Breast epithelium (tissue), 4 donors: Measurements from ENCODE around the gene SLC34A2. TPM values are rescaled to one million over a fixed set of nuclear protein-coding genes. Genes with fewer than 3 reads are reported as not detected.
"Not testable (repeated sequence)": the region's sequence is repeated elsewhere in the genome, so short reads cannot be mapped to it uniquely, and the experiment has no call there.

Experiments
- DNase-seq, 2 donors: peaks; one replicate each; pipeline ENCODE4 v3.0.0-alpha.2; 2019; ENCODE audit warnings: low spot score in 2 of 2
- H3K27ac ChIP-seq, 2 donors: fragments of 200-600 bp; sonication (generic) in 1 of 2; one replicate each; pipeline ENCODE4 v1.5.1; 2016 to 2019; ENCODE audit warnings: mild to moderate bottlenecking in 1 of 2
- H3K27me3 ChIP-seq, 2 donors: fragments of 200-600 bp; sonication (generic) in 1 of 2; one replicate each; pipeline versions ENCODE4 v1.5.1 to v1.6.0; 2017 to 2019; ENCODE audit warnings: control low read depth in 1 of 2, mild to moderate bottlenecking in 1 of 2
- H3K36me3 ChIP-seq: fragments of 200-600 bp; one replicate; pipeline ENCODE4 v1.5.1; 2019
- H3K4me1 ChIP-seq, 2 donors: fragments of 200-600 bp; sonication (generic); one replicate each; pipeline ENCODE4 v1.5.1; 2016 to 2019; ENCODE audit warnings: control low read depth in 1 of 2
- H3K4me3 ChIP-seq, 3 donors: fragments of 200-600 bp; sonication (generic); 1 replicate in 2 of 3; 2 replicates in 1 of 3; pipeline ENCODE4 v1.5.1; 2016 to 2019; ENCODE audit warnings: mild to moderate bottlenecking in 3 of 3, moderate library complexity in 2 of 3
- H3K9me3 ChIP-seq, 2 donors: fragments of 200-600 bp; sonication (generic) in 1 of 2; one replicate each; pipeline ENCODE4 v1.5.1; 2016 to 2019; ENCODE audit warnings: control low read depth in 1 of 2
- CTCF ChIP-seq, 3 donors: fragments of 450-650 bp; IDR thresholded peaks; one replicate each; pipeline ENCODE4 v1.5.1; 2016 to 2017; ENCODE audit warnings: antibody characterized with exemption in 3 of 3, mild to moderate bottlenecking in 3 of 3, moderate library complexity in 3 of 3
- POLR2A ChIP-seq: fragments of 450-650 bp; IDR thresholded peaks from one replicate; pipeline ENCODE4 v1.6.1; 2016; ENCODE audit warnings: antibody characterized with exemption, mild to moderate bottlenecking, moderate library complexity
- POLR2AphosphoS5 ChIP-seq, 3 donors: sonication (generic); formaldehyde crosslinking; IDR thresholded peaks; one replicate each; pipeline ENCODE4 v1.6.1; 2017; ENCODE audit warnings: antibody characterized with exemption in 3 of 3
- intact Hi-C: fragments of 100-400 bp; cut with DNase I; formaldehyde crosslinking; loops from one replicate; pipeline ENCODE4 v1.15.1; 2023; ENCODE audit warnings: low total_unique reads
- total RNA-seq, 3 donors: library from RNA; depleted of rRNA; stranded (reverse); fragments of >200 nt; gene quantifications; one replicate each; pipeline ENCODE4 v1.1.0, GENCODE V29; 2016

Gene SLC34A2
- total RNA-seq = 1 to 10 TPM in 2 of 3 donors, not detected in 1; 6.9 to 7.0 TPM

GRCh38 chr4:25654971-25655963 lies at the start of gene SLC34A2:
TSS of gene SLC34A2 (plus strand) at chr4:25655851. CDS start at chr4:25662501, 6,650 bp downstream.
- Histone ChIP-seq H3K27me3 (peaks cover 0 to 11% of the 10 kb centered on the region in 2 donors), H3K36me3 (no peaks in the 10 kb centered on the region), H3K4me3 (peak within 1 kb of the TSS in 2 of 3 donors; percentile 42 to 62), H3K4me1 (no peaks in the 10 kb centered on the region), H3K9me3 (no peaks in the 10 kb centered on the region), H3K27ac (peak within 1 kb of the TSS; percentile 55 to 64)
- DNase-seq = peak in 1 of 2 donors; percentile 23
- TF ChIP-seq CTCF (IDR thresholded peaks at IDR 0.05) = no peak
- no peak for TF ChIP-seq POLR2A
- TF ChIP-seq POLR2AphosphoS5 (IDR thresholded peaks at IDR 0.05) = peak in 1 of 3 donors; percentile 21
- intact Hi-C loops = no loop called here

GRCh38 chr4:25608644-25609043 lies 47.0 kb upstream of the SLC34A2 start:
- Histone ChIP-seq H3K4me3 (no peak overlapping the region), H3K9me3 (no peaks in the 10 kb centered on the region), H3K27ac (no peak overlapping the region), H3K36me3 (no peaks in the 10 kb centered on the region), H3K27me3 (no peaks in the 10 kb centered on the region), H3K4me1 (no peaks in the 10 kb centered on the region)
- intact Hi-C loops = no loop called here
- TF ChIP-seq POLR2A (no peak), CTCF (IDR thresholded peaks at IDR 0.05) (no peak), POLR2AphosphoS5 (IDR thresholded peaks at IDR 0.05) (no peak)
- no peak for DNase-seq

- no peak for TF ChIP-seq POLR2A
- no peak for TF ChIP-seq POLR2AphosphoS5 (IDR thresholded peaks at IDR 0.05)
- no peak for TF ChIP-seq CTCF (IDR thresholded peaks at IDR 0.05)
- Histone ChIP-seq H3K27ac (no peak overlapping the region), H3K4me3 (no peak overlapping the region), H3K36me3 (no peaks in the 10 kb centered on the region), H3K4me1 (no peaks in the 10 kb centered on the region), H3K9me3 (no peaks in the 10 kb centered on the region), H3K27me3 (no peaks in the 10 kb centered on the region)
- no peak for DNase-seq
- intact Hi-C loops = loop anchor here (5.0 kb wide), 1 partner anchor 1167 kb away; no protein-coding TSS in a partner anchor
These were observed 45.7 kb upstream of the SLC34A2 start for GRCh38 chr4:25609976-25610375.

- H3K4me3 ChIP-seq, H3K36me3 ChIP-seq, H3K4me1 ChIP-seq, H3K9me3 ChIP-seq, DNase-seq, H3K27ac ChIP-seq, H3K27me3 ChIP-seq: not testable (repeated sequence)
- intact Hi-C loops = loop anchor here (2.0 to 5.0 kb wide), 2 partner anchors 145 to 1164 kb away; no protein-coding TSS in a partner anchor
These were observed 42.0 kb upstream of the SLC34A2 start for GRCh38 chr4:25613613-25614012.

- Histone ChIP-seq H3K27me3 (no peaks in the 10 kb centered on the region), H3K36me3 (no peaks in the 10 kb centered on the region), H3K4me1 (no peaks in the 10 kb centered on the region), H3K27ac (no peak overlapping the region), H3K9me3 (peaks cover 4 to 6% of the 10 kb centered on the region in 2 donors), H3K4me3 (no peak overlapping the region)
- no peak for DNase-seq
- TF ChIP-seq POLR2AphosphoS5 (IDR thresholded peaks at IDR 0.05) (no peak), CTCF (IDR thresholded peaks at IDR 0.05) (no peak), POLR2A (no peak)
- intact Hi-C loops = loop anchor here (5.0 kb wide), 1 partner anchor 1162 kb away; no protein-coding TSS in a partner anchor
These were observed 40.8 kb upstream of the SLC34A2 start for GRCh38 chr4:25614807-25615206.
